K562 (cell line): ENCODE results near the gene TOP3A. TPM values are rescaled to one million over a fixed set of nuclear protein-coding genes. Genes with fewer than 3 reads are reported as not detected.

ENCODE experiments used
- ATF1 ChIP-seq, 2 experiments: fragments of 450-650 bp in 1 of 2; IDR thresholded peaks; 2 replicates each; pipeline ENCODE4 v1.6.1; 2016; ENCODE audit warnings: missing compliant biosample characterization in 1 of 2, missing genetic modification characterization in 1 of 2
- BHLHE40 ChIP-seq: IDR thresholded peaks from 2 replicates; pipeline ENCODE4 v1.6.1; 2011; ENCODE audit warnings: low read length, improper control_type of control experiment
- BRF2 ChIP-seq: IDR thresholded peaks from 3 replicates; pipeline ENCODE4 v1.6.1; 2011; ENCODE audit warnings: borderline replicate concordance, mild to moderate bottlenecking; ENCODE audit not compliant: insufficient read length, insufficient read depth
- CHD2 ChIP-seq: IDR thresholded peaks from 2 replicates; pipeline ENCODE4 v1.6.1; 2011; ENCODE audit warnings: low read depth, low read length
- E2F6 ChIP-seq, 2 experiments: IDR thresholded peaks; 2 replicates each; pipeline ENCODE4 v1.6.1; 2011; ENCODE audit warnings: borderline replicate concordance in 1 of 2, control low read depth in 1 of 2, low read depth in 1 of 2, low read length in 1 of 2, mild to moderate bottlenecking in 1 of 2, mixed read lengths in 1 of 2, moderate library complexity in 1 of 2; ENCODE audit not compliant: insufficient read depth in 1 of 2, insufficient read length in 1 of 2, poor library complexity in 1 of 2, severe bottlenecking in 1 of 2; ENCODE audit errors: extremely low read depth in 1 of 2
- EHMT2 ChIP-seq: fragments of 450-650 bp; IDR thresholded peaks from 2 replicates; pipeline ENCODE4 v1.6.1; 2018; ENCODE audit warnings: antibody characterized with exemption
- FOS ChIP-seq: IDR thresholded peaks from 3 replicates; pipeline ENCODE4 v1.6.1; 2011; ENCODE audit not compliant: insufficient read length; ENCODE audit errors: extremely low read depth
- FOXK2 ChIP-seq, 2 experiments: fragments of 450-650 bp; IDR thresholded peaks in 1 of 2; conservative IDR thresholded peaks in 1 of 2; 2 replicates each; pipeline ENCODE4 v1.6.1; 2016; ENCODE audit warnings: low read depth in 2 of 2, mild to moderate bottlenecking in 1 of 2
- FOXP1 ChIP-seq: sonication (generic); formaldehyde crosslinking; IDR thresholded peaks from 2 replicates; pipeline ENCODE4 v1.8.0; 2022; ENCODE audit warnings: mild to moderate bottlenecking, missing genetic modification reagents
- KAT7 ChIP-seq: sonication (generic); formaldehyde crosslinking; IDR thresholded peaks from 2 replicates; pipeline ENCODE4 v1.8.0; 2022; ENCODE audit warnings: missing genetic modification reagents, mild to moderate bottlenecking, borderline replicate concordance
- KDM1A ChIP-seq, 2 experiments: fragments of 450-650 bp; IDR thresholded peaks; 2 replicates each; pipeline ENCODE4 v1.6.1; 2016; ENCODE audit warnings: mild to moderate bottlenecking in 2 of 2
- KDM5B ChIP-seq: fragments of 200-600 bp; sonication (generic); IDR thresholded peaks from 2 replicates; pipeline ENCODE4 v1.6.1; 2012; ENCODE audit warnings: low read depth, mild to moderate bottlenecking, moderate library complexity, low read length, control low read depth, inconsistent platforms; ENCODE audit not compliant: insufficient replicate concordance
- MYC ChIP-seq, 2 experiments: fragments of 250-450 bp in 1 of 2; sonication (Bioruptor Pico) in 1 of 2; IDR thresholded peaks; 2 replicates each; pipeline versions ENCODE4 v1.5.1 to v1.6.1; 2012 to 2021; ENCODE audit warnings: low read depth in 2 of 2, borderline replicate concordance in 1 of 2, improper control_type of control experiment in 1 of 2, low read length in 1 of 2, mild to moderate bottlenecking in 1 of 2, moderate library complexity in 1 of 2
- RHOXF2B ChIP-seq: fragments of 250-450 bp; sonication (Bioruptor Pico); conservative IDR thresholded peaks from 2 replicates; pipeline ENCODE4 v1.5.1; 2021
- SIN3B ChIP-seq: fragments of 450-650 bp; IDR thresholded peaks from 2 replicates; pipeline ENCODE4 v1.6.1; 2017; ENCODE audit warnings: low read depth, mild to moderate bottlenecking, moderate library complexity
- TAF9B ChIP-seq: fragments of 450-650 bp; IDR thresholded peaks from 2 replicates; pipeline ENCODE4 v1.6.1; 2018; ENCODE audit warnings: mild to moderate bottlenecking; ENCODE audit not compliant: partially characterized antibody
- WHSC1 ChIP-seq: IDR thresholded peaks from one replicate; pipeline ENCODE4 v1.6.1; 2012; ENCODE audit warnings: low read length, control low read depth, inconsistent platforms
- ZBTB7A ChIP-seq: IDR thresholded peaks from 2 replicates; pipeline ENCODE4 v1.6.1; 2011; ENCODE audit warnings: low read depth, mild to moderate bottlenecking, low read length, moderate library complexity, borderline replicate concordance; ENCODE audit not compliant: control insufficient read depth
- ZNF445 ChIP-seq: fragments of 250-450 bp; sonication (Bioruptor Pico); IDR thresholded peaks from 2 replicates; pipeline ENCODE4 v1.4.0; 2020; ENCODE audit warnings: low read depth, mild to moderate bottlenecking, moderate library complexity
- ZNF584 ChIP-seq: fragments of 200-800 bp; sonication (Bioruptor generic); IDR thresholded peaks from 2 replicates; pipeline ENCODE4 v1.6.1; 2016; ENCODE audit warnings: low read depth, mild to moderate bottlenecking, missing genetic modification characterization, missing compliant biosample characterization
- ZNF655 ChIP-seq: fragments of 250-450 bp; sonication (Bioruptor Pico); IDR thresholded peaks from 2 replicates; pipeline ENCODE4 v1.5.0; 2021
- polyA plus RNA-seq, 8 experiments: library from polyadenylated mRNA; depleted of rRNA in 4 of 8; stranded (reverse) in 5 of 8; unstranded in 3 of 8; fragments of >200 nt; fragmentation: Nextera tagmentation in 2 of 8; fragmentation: Illumina TruSeq in 1 of 8; extraction: Ambion mirVana in 2 of 8; extraction: Trizol in 1 of 8; gene quantifications; 2 replicates each; pipeline versions ENCODE4 v1.2.1 to v1.2.3, GENCODE V29; 2011 to 2014; ENCODE audit warnings: inconsistent platforms in 1 of 8, missing spikeins in 1 of 8
- total RNA-seq, 7 experiments: library from RNA; depleted of rRNA in 6 of 7; stranded (reverse); fragments of >200 nt in 6 of 7; fragmentation: Illumina TruSeq in 2 of 7; extraction: Trizol in 2 of 7; gene quantifications; 2 replicates each; pipeline versions ENCODE4 v1.2.1 to v1.2.3, GENCODE V29; 2011 to 2021; ENCODE audit warnings: low replicate concordance in 1 of 7
- TF ChIP-seq, protein P1 (sequence below): fragments of 450-650 bp; formaldehyde crosslinking; IDR thresholded peaks from 2 replicates; pipeline ENCODE4 v1.4.0; 2020; ENCODE audit warnings: mild to moderate bottlenecking, mixed read lengths

The TOP3A gene
- total and polyA plus RNA-seq, 9 of the 15 experiments (the other 6 are each of a cell fraction or from before 2014, with no cell fraction given), result 5.2 to 49.7 (median 24.7) TPM

DNA sequence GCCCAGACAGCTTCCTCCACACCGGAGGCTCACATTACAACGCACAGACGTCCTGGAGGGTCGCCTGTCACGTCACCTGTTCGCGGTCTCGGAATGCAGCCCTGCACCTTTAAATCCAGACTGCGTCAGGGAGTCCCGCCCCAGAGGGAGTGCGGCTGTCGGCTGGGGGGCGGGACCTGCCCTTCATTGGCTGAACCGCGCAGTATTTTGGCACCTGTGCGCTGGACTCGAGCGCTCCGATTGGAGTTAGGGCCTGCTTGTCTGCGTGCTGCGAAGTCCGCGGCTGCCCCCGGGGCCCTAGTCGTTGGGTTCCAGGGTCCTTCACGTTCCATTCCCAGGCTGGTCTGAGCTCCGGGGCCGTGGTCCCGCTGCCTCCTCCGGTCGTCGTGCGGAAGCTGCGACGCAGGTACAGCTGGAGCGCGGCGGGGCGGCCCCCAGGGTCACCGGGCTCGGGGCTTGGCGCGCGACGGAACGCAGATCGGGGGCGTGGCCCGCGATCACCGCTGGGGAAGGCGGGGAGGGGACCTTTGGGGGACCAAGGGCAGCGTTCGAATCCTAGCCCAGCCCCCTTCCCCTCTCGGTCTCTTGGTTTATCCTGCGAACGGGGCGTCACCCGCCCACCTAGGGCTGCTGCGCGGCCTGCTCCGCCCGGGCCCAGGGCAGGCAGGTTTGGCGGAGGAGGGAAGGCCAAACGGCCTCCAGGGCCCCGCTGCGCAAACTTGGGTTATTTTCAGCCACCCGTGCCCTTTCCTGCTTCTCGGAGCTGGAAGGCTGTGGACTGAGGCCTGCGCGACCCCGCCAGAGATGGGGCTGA is 54.3 kb downstream of the TOP3A start, which contains the start of gene MIEF2 (continued):
- no peak for TF ChIP-seq FOXK2 (conservative IDR thresholded peaks at IDR 0.05 in 1 of 2, IDR thresholded peaks at IDR 0.05 in 1 of 2; ENCODE audit: low read depth in 2 of 2)
- TF ChIP-seq ZNF584, result no peak
- no peak for TF ChIP-seq EHMT2
- no peak for TF ChIP-seq KAT7 (CRISPR knock-in tag)
- TF ChIP-seq KDM5B, result no peak
- TF ChIP-seq BRF2, result no peak
- TF ChIP-seq MYC (IDR thresholded peaks at IDR 0.05; ENCODE audit: low read depth, low read length), result no peak; the same call in 1 of the 2 replicates
- no peak for TF ChIP-seq MYC (CRISPR knock-in tag; IDR thresholded peaks at IDR 0.05; ENCODE audit: borderline replicate concordance, low read depth)
- TF ChIP-seq BHLHE40, result peak; percentile 22; the same call in 1 of the 2 replicates
- TF ChIP-seq CHD2, result peak; percentile 66
- no peak for TF ChIP-seq ZNF445 (CRISPR knock-in tag)
- no peak for TF ChIP-seq WHSC1
- TF ChIP-seq RHOXF2B, result no peak
- no peak for TF ChIP-seq SIN3B
- TF ChIP-seq TAF9B, result no peak
- TF ChIP-seq ZBTB7A, result peak; percentile 70; the same call in 1 of the 2 replicates
- TF ChIP-seq FOS, result peak; percentile 81
- TF ChIP-seq E2F6 (IDR thresholded peaks at IDR 0.05; ENCODE audit: borderline replicate concordance in 1 of 2, extremely low read depth in 1 of 2, insufficient read depth in 1 of 2, insufficient read length in 1 of 2, low read depth in 1 of 2, low read length in 1 of 2, poor library complexity in 1 of 2, severe bottlenecking in 1 of 2), result peak; percentile 28 to 59
- TF ChIP-seq KDM1A (IDR thresholded peaks at IDR 0.05), result no peak
- no peak for TF ChIP-seq ATF1 (CRISPR knock-in tag; IDR thresholded peaks at IDR 0.05)
- TF ChIP-seq ATF1 (tag; IDR thresholded peaks at IDR 0.05), result peak; percentile 90
- TF ChIP-seq, protein P1, sequence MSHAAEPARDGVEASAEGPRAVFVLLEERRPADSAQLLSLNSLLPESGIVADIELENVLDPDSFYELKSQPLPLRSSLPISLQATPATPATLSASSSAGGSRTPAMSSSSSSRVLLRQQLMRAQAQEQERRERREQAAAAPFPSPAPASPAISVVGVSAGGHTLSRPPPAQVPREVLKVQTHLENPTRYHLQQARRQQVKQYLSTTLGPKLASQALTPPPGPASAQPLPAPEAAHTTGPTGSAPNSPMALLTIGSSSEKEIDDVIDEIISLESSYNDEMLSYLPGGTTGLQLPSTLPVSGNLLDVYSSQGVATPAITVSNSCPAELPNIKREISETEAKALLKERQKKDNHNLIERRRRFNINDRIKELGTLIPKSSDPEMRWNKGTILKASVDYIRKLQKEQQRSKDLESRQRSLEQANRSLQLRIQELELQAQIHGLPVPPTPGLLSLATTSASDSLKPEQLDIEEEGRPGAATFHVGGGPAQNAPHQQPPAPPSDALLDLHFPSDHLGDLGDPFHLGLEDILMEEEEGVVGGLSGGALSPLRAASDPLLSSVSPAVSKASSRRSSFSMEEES (CRISPR knock-in tag), result no peak
- TF ChIP-seq FOXP1 (CRISPR knock-in tag), result no peak
- no peak for TF ChIP-seq ZNF655
